HCT116 (cell line): ENCODE measurements around the gene FOXN1. TPM values are rescaled to one million over a fixed set of nuclear protein-coding genes. Genes with fewer than 3 reads are reported as not detected.

Source experiments
- ATAC-seq: fragments of 200-7000 bp; cut with Tn5 transposase; 2 replicates; pipeline ENCODE4 v1.9.1; 2020; ENCODE audit warnings: mild to moderate bottlenecking, moderate library complexity
- BruUV-seq: library from RNA; stranded (reverse); fragments of 400-500 nt; replicated peaks from 2 replicates; lab custom pipeline; 2021; lab: Mats Ljungman, UMichigan
- CTCF ChIA-PET: fragments of 300-600 bp; sonication (Branson Sonifier 250); formaldehyde crosslinking; loops from one replicate; lab custom pipeline; 2021; ENCODE audit warnings: antibody characterized with exemption; lab: Charles Lee
- POLR2A ChIA-PET: fragments of 300-600, 350-600 bp; sonication (Branson Sonifier 250); formaldehyde crosslinking; loops from one replicate; lab custom pipeline; 2021; ENCODE audit warnings: antibody characterized with exemption; lab: Charles Lee
- RAD21 ChIA-PET, 2 experiments: fragments of 300-600 bp; sonication (Branson Sonifier 250); formaldehyde crosslinking; loops; one replicate each; lab custom pipeline; 2023; ENCODE audit warnings: low total read pairs in 2 of 2; ENCODE audit not compliant: uncharacterized antibody in 2 of 2, unreplicated experiment in 2 of 2, low non-redundant PET in 1 of 2; lab: Charles Lee
- DNase-seq: peaks from one replicate; pipeline ENCODE4 v3.0.0-alpha.2; 2010; ENCODE audit warnings: low read depth, low spot score
- H2AFZ ChIP-seq: fragments of 200-600 bp; shearing (Covaris generic), sonication (generic); 2 replicates; pipeline ENCODE4 v1.6.1; 2017; ENCODE audit warnings: low read depth, mixed run types, mixed read lengths, antibody characterized with exemption, low read length; ENCODE audit not compliant: poor library complexity, severe bottlenecking
- H3K27ac ChIP-seq: 2 replicates; pipeline ENCODE4 v1.5.1; 2012; ENCODE audit warnings: low read depth, low read length
- H3K27me3 ChIP-seq: fragments of 200-600 bp; sonication (generic); 2 replicates; pipeline ENCODE4 v1.6.1; 2016; ENCODE audit warnings: mixed run types, low read length, mixed read lengths; ENCODE audit not compliant: insufficient read depth
- H3K36me3 ChIP-seq, 2 experiments: fragments of 200-500 bp in 1 of 2; fragments of 200-600 bp in 1 of 2; sonication (Bioruptor generic) in 1 of 2; sonication (generic) in 1 of 2; 2 replicates each; pipeline versions ENCODE4 v1.5.1 to v1.6.1; 2014 to 2016; ENCODE audit warnings: low read length in 2 of 2, inconsistent platforms in 1 of 2, mixed read lengths in 1 of 2, mixed run types in 1 of 2; ENCODE audit not compliant: insufficient read depth in 2 of 2, control insufficient read depth in 1 of 2
- H3K4me1 ChIP-seq, 2 experiments: fragments of 200-600 bp in 1 of 2; sonication (generic) in 1 of 2; 2 replicates each; pipeline versions ENCODE4 v1.5.1 to v1.6.1; 2012 to 2017; ENCODE audit warnings: low read length in 2 of 2, inconsistent platforms in 1 of 2, mild to moderate bottlenecking in 1 of 2, mixed read lengths in 1 of 2, mixed run types in 1 of 2, moderate library complexity in 1 of 2; ENCODE audit not compliant: insufficient read depth in 2 of 2, control insufficient read depth in 1 of 2
- H3K4me2 ChIP-seq: fragments of 200-600 bp; sonication (generic); 2 replicates; pipeline ENCODE4 v1.6.1; 2017; ENCODE audit warnings: mixed run types, low read length, mixed read lengths
- H3K4me3 ChIP-seq, 2 experiments: fragments of 200-600 bp in 1 of 2; sonication (generic) in 1 of 2; replicated peaks in 1 of 2; 2 replicates each; pipeline ENCODE4 v1.5.1; 2011 to 2016; ENCODE audit warnings: low read length in 2 of 2, control low read depth in 1 of 2, low read depth in 1 of 2, mild to moderate bottlenecking in 1 of 2, mixed read lengths in 1 of 2, mixed run types in 1 of 2
- H3K79me2 ChIP-seq: fragments of 200-600 bp; sonication (generic); 2 replicates; pipeline ENCODE4 v1.6.1; 2017; ENCODE audit warnings: mild to moderate bottlenecking, mixed run types, low read length, moderate library complexity, mixed read lengths; ENCODE audit not compliant: insufficient read depth
- H3K9ac ChIP-seq: fragments of 200-600 bp; sonication (generic); 2 replicates; pipeline ENCODE4 v1.6.1; 2016; ENCODE audit warnings: low read length, mixed read lengths
- H3K9me2 ChIP-seq: fragments of 200-600 bp; sonication (generic), shearing (Covaris generic); 2 replicates; pipeline ENCODE4 v1.6.1; 2017; ENCODE audit warnings: mixed run types, mild to moderate bottlenecking, moderate library complexity; ENCODE audit not compliant: insufficient read depth
- H3K9me3 ChIP-seq, 2 experiments: fragments of 200-500 bp in 1 of 2; fragments of 200-600 bp in 1 of 2; sonication (Bioruptor generic) in 1 of 2; sonication (generic) in 1 of 2; 2 replicates each; pipeline ENCODE4 v1.6.1; 2014 to 2017; ENCODE audit warnings: low read length in 2 of 2, mixed read lengths in 2 of 2, inconsistent platforms in 1 of 2, low read depth in 1 of 2, mild to moderate bottlenecking in 1 of 2, mixed run types in 1 of 2, moderate library complexity in 1 of 2; ENCODE audit not compliant: control insufficient read depth in 1 of 2, insufficient read depth in 1 of 2
- H4K20me1 ChIP-seq: fragments of 200-600 bp; sonication (generic), shearing (Covaris generic); 2 replicates; pipeline ENCODE4 v1.6.1; 2017; ENCODE audit warnings: mixed run types, mild to moderate bottlenecking, moderate library complexity; ENCODE audit not compliant: insufficient read depth
- CBX3 ChIP-seq: IDR thresholded peaks from 2 replicates; pipeline ENCODE4 v1.6.1; 2012; ENCODE audit warnings: low read depth
- CEBPB ChIP-seq: IDR thresholded peaks from 2 replicates; pipeline ENCODE4 v1.6.1; 2012; ENCODE audit warnings: low read depth
- EGR1 ChIP-seq: IDR thresholded peaks from 2 replicates; pipeline ENCODE4 v1.6.1; 2012; ENCODE audit warnings: low read depth
- ELF1 ChIP-seq: IDR thresholded peaks from 2 replicates; pipeline ENCODE4 v1.6.1; 2012; ENCODE audit warnings: low read depth, borderline replicate concordance
- EZH2 ChIP-seq: fragments of 200-600 bp; sonication (generic); IDR thresholded peaks from 2 replicates; pipeline ENCODE4 v1.6.1; 2017; ENCODE audit warnings: antibody characterized with exemption, mixed run types
- FOSL1 ChIP-seq: IDR thresholded peaks from 2 replicates; pipeline ENCODE4 v1.6.1; 2012; ENCODE audit warnings: low read depth
- JUND ChIP-seq: IDR thresholded peaks from 2 replicates; pipeline ENCODE4 v1.6.1; 2012
- POLR2AphosphoS5 ChIP-seq: IDR thresholded peaks from 2 replicates; pipeline ENCODE4 v1.6.1; 2011; ENCODE audit warnings: mild to moderate bottlenecking, low read depth, low read length, moderate library complexity
- RAD21 ChIP-seq: IDR thresholded peaks from 2 replicates; pipeline ENCODE4 v1.6.1; 2012; ENCODE audit warnings: low read depth, mild to moderate bottlenecking
- SIN3A ChIP-seq: IDR thresholded peaks from 2 replicates; pipeline ENCODE4 v1.6.1; 2012; ENCODE audit warnings: low read depth
- SRF ChIP-seq: IDR thresholded peaks from 2 replicates; pipeline ENCODE4 v1.6.1; 2012; ENCODE audit warnings: low read depth
- TCF7L2 ChIP-seq: IDR thresholded peaks from 2 replicates; pipeline ENCODE4 v1.7.0; 2011; ENCODE audit warnings: borderline replicate concordance, inconsistent platforms; ENCODE audit not compliant: insufficient read depth, insufficient read length; ENCODE audit errors: extremely low read depth
- YY1 ChIP-seq: IDR thresholded peaks from 2 replicates; pipeline ENCODE4 v1.6.1; 2011; ENCODE audit warnings: low read length, low read depth, moderate library complexity, mild to moderate bottlenecking; ENCODE audit not compliant: insufficient replicate concordance; ENCODE audit errors: extremely low read depth
- intact Hi-C: fragments of 100-400 bp; cut with micrococcal nuclease; formaldehyde crosslinking; loops from 2 replicates; pipeline ENCODE4 v1.10.0; 2022
- total RNA-seq: library from RNA; stranded (reverse); gene quantifications from one replicate; pipeline ENCODE4 v1.2.1, GENCODE V29; 2021; ENCODE audit not compliant: unreplicated experiment
- TF ChIP-seq, protein P1 (sequence below): IDR thresholded peaks from 2 replicates; pipeline ENCODE4 v1.6.1; 2011; ENCODE audit warnings: mild to moderate bottlenecking, low read length, moderate library complexity; ENCODE audit not compliant: insufficient replicate concordance; ENCODE audit errors: extremely low read depth
- TF ChIP-seq, protein P2 (sequence below): IDR thresholded peaks from 2 replicates; pipeline ENCODE4 v1.6.1; 2012
- TF ChIP-seq, protein P3 (sequence below), 3 experiments: fragments of 200-600 bp in 1 of 3; sonication (generic) in 1 of 3; IDR thresholded peaks in 2 of 3; conservative IDR thresholded peaks in 1 of 3; 2 replicates each; pipeline ENCODE4 v1.5.1; 2012 to 2017; ENCODE audit warnings: low read depth in 2 of 3, low read length in 2 of 3, antibody characterized with exemption in 1 of 3, borderline replicate concordance in 1 of 3, control low read depth in 1 of 3, mild to moderate bottlenecking in 1 of 3, mixed read lengths in 1 of 3, mixed run types in 1 of 3, moderate library complexity in 1 of 3; ENCODE audit not compliant: insufficient read depth in 1 of 3

FOXN1 gene
- total RNA-seq, 1 experiment from 2014 or later, result not detected

DNA sequence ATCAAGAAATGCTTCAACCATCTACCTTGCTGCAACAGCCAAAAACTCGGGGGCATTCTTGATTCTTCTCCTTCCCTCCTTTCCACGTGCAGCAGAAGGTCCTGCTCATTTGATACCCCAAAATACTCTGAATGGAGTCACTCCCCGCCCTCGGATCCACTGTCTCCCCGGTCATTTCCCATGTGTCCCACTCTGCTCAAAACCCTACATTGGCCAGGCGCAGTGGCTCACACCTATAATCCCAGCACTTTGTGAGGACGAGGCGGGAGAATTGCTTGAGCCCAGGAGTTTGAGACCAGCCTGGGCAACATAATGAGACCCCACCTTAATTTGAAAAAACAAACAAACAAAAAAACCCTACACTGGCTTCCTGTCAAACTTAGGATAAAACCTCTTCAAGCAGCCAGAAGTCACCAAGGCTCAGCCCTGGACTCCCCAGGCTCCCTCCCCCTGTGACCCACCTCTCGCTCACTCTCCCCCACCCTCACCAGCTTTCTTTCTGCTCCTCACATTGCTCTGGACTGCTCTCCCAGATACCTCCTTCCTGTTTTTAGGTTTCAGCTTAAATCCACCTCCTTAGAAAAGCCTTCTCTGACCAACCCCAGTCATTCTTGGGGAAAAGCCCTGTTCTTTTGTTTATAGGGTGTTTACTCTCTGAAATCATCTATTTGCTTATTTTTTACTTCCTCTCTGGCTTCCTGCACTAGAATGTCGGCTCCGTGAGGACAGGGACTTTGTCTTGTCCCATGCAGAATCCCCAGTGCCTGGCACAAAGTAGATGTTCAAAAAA, 29.9 kb upstream of the FOXN1 start:
- no peaks in the 10 kb centered on the region for H3K4me1 ChIP-seq

DNA sequence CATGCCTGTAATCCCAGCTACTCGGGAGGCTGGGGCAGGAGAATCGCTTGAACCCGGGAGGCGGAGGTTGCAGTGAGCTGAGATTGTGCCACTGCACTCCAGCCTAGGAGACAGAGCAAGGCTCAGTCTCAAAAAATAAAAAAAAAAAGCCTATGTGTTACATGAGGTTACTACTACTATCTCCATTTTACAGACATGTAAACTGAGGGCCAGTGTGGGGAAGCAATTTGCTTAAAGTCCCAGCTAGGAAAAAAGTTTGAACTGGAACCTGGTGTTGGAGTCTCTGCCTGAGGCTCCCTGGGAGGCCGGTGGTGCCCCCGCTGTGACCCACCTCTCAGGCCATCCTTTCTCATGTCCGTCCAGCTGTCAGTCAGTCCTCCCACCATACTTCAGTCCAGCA, 28.2 kb upstream of the FOXN1 start:
- H3K4me1 ChIP-seq, result no peaks in the 10 kb centered on the region; a peak in 1 of 4 replicates
- H3K27me3 ChIP-seq, result no peaks in the 10 kb centered on the region; the same call in 1 of the 2 replicates
- ChIA-PET CTCF (no interaction called here), RAD21 (no interaction called here), POLR2A (no interaction called here)
- H3K9me2 ChIP-seq, result no peaks in the 10 kb centered on the region
- no peak overlapping the region for H3K4me2 ChIP-seq
- no peak for ATAC-seq
- no peak overlapping the region for H3K9ac ChIP-seq
- no peak overlapping the region for H2AFZ ChIP-seq
- DNase-seq, result no peak
- intact Hi-C loops, result no loop called here
- no peaks in the 10 kb centered on the region for H3K79me2 ChIP-seq
- no peaks in the 10 kb centered on the region for H3K36me3 ChIP-seq
- H3K27ac ChIP-seq, result no peak overlapping the region
- H3K9me3 ChIP-seq, result no peaks in the 10 kb centered on the region
- BruUV-seq, result no TSS peak
- H3K4me3 ChIP-seq, result no peak overlapping the region
- no peaks in the 10 kb centered on the region for H4K20me1 ChIP-seq
- TF ChIP-seq RAD21 (no peak), TCF7L2 (no peak), SRF (no peak), ELF1 (no peak), CEBPB (no peak), SIN3A (no peak), JUND (no peak), POLR2AphosphoS5 (no peak), EGR1 (no peak), FOSL1 (no peak), CBX3 (no peak), EZH2 (no peak)
- TF ChIP-seq, protein P1, sequence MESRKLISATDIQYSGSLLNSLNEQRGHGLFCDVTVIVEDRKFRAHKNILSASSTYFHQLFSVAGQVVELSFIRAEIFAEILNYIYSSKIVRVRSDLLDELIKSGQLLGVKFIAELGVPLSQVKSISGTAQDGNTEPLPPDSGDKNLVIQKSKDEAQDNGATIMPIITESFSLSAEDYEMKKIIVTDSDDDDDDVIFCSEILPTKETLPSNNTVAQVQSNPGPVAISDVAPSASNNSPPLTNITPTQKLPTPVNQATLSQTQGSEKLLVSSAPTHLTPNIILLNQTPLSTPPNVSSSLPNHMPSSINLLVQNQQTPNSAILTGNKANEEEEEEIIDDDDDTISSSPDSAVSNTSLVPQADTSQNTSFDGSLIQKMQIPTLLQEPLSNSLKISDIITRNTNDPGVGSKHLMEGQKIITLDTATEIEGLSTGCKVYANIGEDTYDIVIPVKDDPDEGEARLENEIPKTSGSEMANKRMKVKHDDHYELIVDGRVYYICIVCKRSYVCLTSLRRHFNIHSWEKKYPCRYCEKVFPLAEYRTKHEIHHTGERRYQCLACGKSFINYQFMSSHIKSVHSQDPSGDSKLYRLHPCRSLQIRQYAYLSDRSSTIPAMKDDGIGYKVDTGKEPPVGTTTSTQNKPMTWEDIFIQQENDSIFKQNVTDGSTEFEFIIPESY, result no peak
- TF ChIP-seq, protein P2, sequence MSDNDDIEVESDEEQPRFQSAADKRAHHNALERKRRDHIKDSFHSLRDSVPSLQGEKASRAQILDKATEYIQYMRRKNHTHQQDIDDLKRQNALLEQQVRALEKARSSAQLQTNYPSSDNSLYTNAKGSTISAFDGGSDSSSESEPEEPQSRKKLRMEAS, result no peak
- TF ChIP-seq, protein P3, sequence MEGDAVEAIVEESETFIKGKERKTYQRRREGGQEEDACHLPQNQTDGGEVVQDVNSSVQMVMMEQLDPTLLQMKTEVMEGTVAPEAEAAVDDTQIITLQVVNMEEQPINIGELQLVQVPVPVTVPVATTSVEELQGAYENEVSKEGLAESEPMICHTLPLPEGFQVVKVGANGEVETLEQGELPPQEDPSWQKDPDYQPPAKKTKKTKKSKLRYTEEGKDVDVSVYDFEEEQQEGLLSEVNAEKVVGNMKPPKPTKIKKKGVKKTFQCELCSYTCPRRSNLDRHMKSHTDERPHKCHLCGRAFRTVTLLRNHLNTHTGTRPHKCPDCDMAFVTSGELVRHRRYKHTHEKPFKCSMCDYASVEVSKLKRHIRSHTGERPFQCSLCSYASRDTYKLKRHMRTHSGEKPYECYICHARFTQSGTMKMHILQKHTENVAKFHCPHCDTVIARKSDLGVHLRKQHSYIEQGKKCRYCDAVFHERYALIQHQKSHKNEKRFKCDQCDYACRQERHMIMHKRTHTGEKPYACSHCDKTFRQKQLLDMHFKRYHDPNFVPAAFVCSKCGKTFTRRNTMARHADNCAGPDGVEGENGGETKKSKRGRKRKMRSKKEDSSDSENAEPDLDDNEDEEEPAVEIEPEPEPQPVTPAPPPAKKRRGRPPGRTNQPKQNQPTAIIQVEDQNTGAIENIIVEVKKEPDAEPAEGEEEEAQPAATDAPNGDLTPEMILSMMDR (IDR thresholded peaks at IDR 0.05 in 2 of 3, conservative IDR thresholded peaks at IDR 0.05 in 1 of 3; ENCODE audit: borderline replicate concordance in 1 of 3, insufficient read depth in 1 of 3, low read depth in 2 of 3, low read length in 2 of 3), result no peak

More for the DNA sequence above, 29.9 kb upstream of the FOXN1 start:
- Histone ChIP-seq H3K9me3 (no peaks in the 10 kb centered on the region), H3K9ac (no peak overlapping the region), H3K27ac (no peak overlapping the region), H3K27me3 (no peaks in the 10 kb centered on the region; the same call in 1 of the 2 replicates), H4K20me1 (no peaks in the 10 kb centered on the region), H3K4me3 (no peak overlapping the region), H3K4me2 (no peak overlapping the region), H3K79me2 (no peaks in the 10 kb centered on the region), H2AFZ (no peak overlapping the region), H3K36me3 (no peaks in the 10 kb centered on the region), H3K9me2 (no peaks in the 10 kb centered on the region)
- RAD21 ChIA-PET, result no interaction called here
- TF ChIP-seq FOSL1 (no peak), YY1 (no peak)
- POLR2A ChIA-PET, result no interaction called here
- no peak for DNase-seq
- no TSS peak for BruUV-seq
- CTCF ChIA-PET, result no interaction called here
- no peak for ATAC-seq
- intact Hi-C loops, result no loop called here
